CD8-positive, alpha-beta memory T cell (primary cell): ENCODE measurements around the gene TMEM168. TPM values are rescaled to one million over a fixed set of nuclear protein-coding genes. Genes with fewer than 3 reads are reported as not detected.
A peak's percentile ranks its signal among the peaks of the same experiment; 100 is the strongest.
"Not testable (repeated sequence)": the region's sequence is repeated elsewhere in the genome, so short reads cannot be mapped to it uniquely, and the experiment has no call there.

ENCODE experiments used
- CTCF ChIA-PET: fragments of 350-600 bp; sonication (Branson Sonifier 250); formaldehyde crosslinking; loops from one replicate; lab custom pipeline; 2021; ENCODE audit warnings: antibody characterized with exemption; lab: Charles Lee
- POLR2A ChIA-PET: fragments of 350-600 bp; sonication (Branson Sonifier 250); formaldehyde crosslinking; loops from one replicate; lab custom pipeline; 2021; ENCODE audit warnings: antibody characterized with exemption; lab: Charles Lee
- DNase-seq, 5 donors: peaks; one replicate each; pipeline versions ENCODE4 v3.0.0 to v3.0.0-alpha.2; 2020 to 2022; ENCODE audit warnings: mixed read lengths in 1 of 5
- H3K27ac ChIP-seq: one replicate; pipeline ENCODE4 v1.7.0; 2013; ENCODE audit warnings: low read depth, mild to moderate bottlenecking, low read length, moderate library complexity
- H3K27me3 ChIP-seq: 2 replicates; pipeline ENCODE4 v1.7.0; 2013; ENCODE audit warnings: low read length, mild to moderate bottlenecking; ENCODE audit not compliant: insufficient read depth, poor library complexity, severe bottlenecking
- H3K36me3 ChIP-seq: 2 replicates; pipeline ENCODE4 v1.7.0; 2013; ENCODE audit warnings: mild to moderate bottlenecking, low read length, moderate library complexity; ENCODE audit not compliant: insufficient read depth
- H3K4me1 ChIP-seq: 2 replicates; pipeline ENCODE4 v1.7.0; 2013; ENCODE audit warnings: mild to moderate bottlenecking, low read length, moderate library complexity; ENCODE audit not compliant: insufficient read depth
- H3K4me3 ChIP-seq: 2 replicates; pipeline ENCODE4 v1.7.0; 2013; ENCODE audit warnings: mild to moderate bottlenecking, low read length
- H3K9me3 ChIP-seq: 2 replicates; pipeline ENCODE4 v1.7.0; 2013; ENCODE audit warnings: mild to moderate bottlenecking, low read length
- H3K27ac Mint-ChIP-seq, 8 donors: one replicate each; pipeline ENCODE4 v1.8.0; 2020 to 2021; ENCODE audit warnings: mixed read lengths in 8 of 8, mild to moderate bottlenecking in 6 of 8, inconsistent platforms in 3 of 8, moderate library complexity in 3 of 8
- H3K27me3 Mint-ChIP-seq, 2 donors: one replicate each; pipeline ENCODE4 v1.8.0; 2020 to 2021; ENCODE audit warnings: mixed read lengths in 2 of 2, mild to moderate bottlenecking in 1 of 2, moderate library complexity in 1 of 2
- H3K36me3 Mint-ChIP-seq, 3 donors: one replicate each; pipeline ENCODE4 v1.8.0; 2020 to 2021; ENCODE audit warnings: mixed read lengths in 3 of 3, inconsistent platforms in 1 of 3, mild to moderate bottlenecking in 1 of 3
- H3K4me1 Mint-ChIP-seq, 3 donors: one replicate each; pipeline ENCODE4 v1.8.0; 2020 to 2021; ENCODE audit warnings: mixed read lengths in 3 of 3, inconsistent platforms in 1 of 3, mild to moderate bottlenecking in 1 of 3
- H3K4me3 Mint-ChIP-seq, 7 donors: one replicate each; pipeline ENCODE4 v1.8.0; 2020 to 2021; ENCODE audit warnings: mixed read lengths in 7 of 7, mild to moderate bottlenecking in 6 of 7, moderate library complexity in 4 of 7, inconsistent platforms in 2 of 7
- H3K9me3 Mint-ChIP-seq, 5 donors: one replicate each; pipeline ENCODE4 v1.8.0; 2020 to 2022; ENCODE audit warnings: mixed read lengths in 5 of 5, mild to moderate bottlenecking in 3 of 5, moderate library complexity in 2 of 5, inconsistent platforms in 1 of 5
- polyA plus RNA-seq: library from polyadenylated mRNA; unstranded; fragments of 300-500 nt; fragmentation: Illumina TruSeq; gene quantifications from one replicate; pipeline ENCODE4 v1.2.3, GENCODE V29; 2021
- total RNA-seq, 2 experiments: library from RNA; stranded (reverse); gene quantifications; one replicate each; pipeline ENCODE4 v1.2.3, GENCODE V29; 2021

TMEM168 gene
- total and polyA plus RNA-seq, 3 experiments from 2014 or later = 4.7 to 18.2 (median 15.4) TPM

- H3K27ac Mint-ChIP-seq = no peak overlapping the region
- H3K4me1 ChIP-seq = no peaks in the 10 kb centered on the region
- H3K4me1 Mint-ChIP-seq = no peaks in the 10 kb centered on the region
- H3K4me3 ChIP-seq = no peak overlapping the region
- H3K36me3 ChIP-seq = no peaks in the 10 kb centered on the region
- ChIA-PET CTCF (no interaction called here), POLR2A (interaction anchor here (0.6 kb wide), 1 partner anchor 36 kb away, joined by 3 read pairs; no protein-coding TSS in a partner anchor)
- peaks cover 0 to 3% of the 10 kb centered on the region in 2 donors for H3K27me3 Mint-ChIP-seq
- H3K36me3 Mint-ChIP-seq = no peaks in the 10 kb centered on the region
- no peaks in the 10 kb centered on the region for H3K9me3 ChIP-seq
- H3K4me3 Mint-ChIP-seq = no peak overlapping the region
- H3K27me3 ChIP-seq = no peaks in the 10 kb centered on the region
- no peak for DNase-seq
- H3K27ac ChIP-seq = no peak overlapping the region
- H3K9me3 Mint-ChIP-seq = peaks cover 0 to 2% (median 0%) of the 10 kb centered on the region in 5 donors
Observed at GRCh38 chr7:112806156-112806555, 16.0 kb upstream of the TMEM168 start.

- no peaks in the 10 kb centered on the region for H3K4me1 Mint-ChIP-seq
- H3K27ac ChIP-seq = no peak overlapping the region
- no peaks in the 10 kb centered on the region for H3K36me3 ChIP-seq
- H3K27me3 ChIP-seq = no peaks in the 10 kb centered on the region
- ChIA-PET POLR2A (no interaction called here), CTCF (no interaction called here)
- DNase-seq = no peak
- H3K9me3 ChIP-seq = no peaks in the 10 kb centered on the region
- H3K4me3 ChIP-seq = no peak overlapping the region
- H3K27ac Mint-ChIP-seq = no peak overlapping the region
- no peaks in the 10 kb centered on the region for H3K4me1 ChIP-seq
- H3K36me3 Mint-ChIP-seq = no peaks in the 10 kb centered on the region
- no peak overlapping the region for H3K4me3 Mint-ChIP-seq
- H3K9me3 Mint-ChIP-seq = no peaks in the 10 kb centered on the region
- H3K27me3 Mint-ChIP-seq = no peaks in the 10 kb centered on the region
Observed at GRCh38 chr7:112802406-112802805, 12.2 kb upstream of the TMEM168 start.

GRCh38 chr7:112800486-112800885, 10.3 kb upstream of the TMEM168 start:
- no peaks in the 10 kb centered on the region for H3K4me1 Mint-ChIP-seq
- no peaks in the 10 kb centered on the region for H3K36me3 Mint-ChIP-seq
- no peaks in the 10 kb centered on the region for H3K9me3 Mint-ChIP-seq
- H3K27ac ChIP-seq = no peak overlapping the region
- no peak overlapping the region for H3K4me3 ChIP-seq
- no peak for DNase-seq
- ChIA-PET POLR2A (no interaction called here), CTCF (no interaction called here)
- no peaks in the 10 kb centered on the region for H3K27me3 Mint-ChIP-seq
- no peaks in the 10 kb centered on the region for H3K27me3 ChIP-seq
- H3K4me1 ChIP-seq = no peaks in the 10 kb centered on the region
- H3K36me3 ChIP-seq = no peaks in the 10 kb centered on the region
- H3K4me3 Mint-ChIP-seq = no peak overlapping the region
- no peak overlapping the region for H3K27ac Mint-ChIP-seq
- H3K9me3 ChIP-seq = no peaks in the 10 kb centered on the region

- Mint-ChIP-seq H3K4me3 (no peak overlapping the region), H3K4me1 (no peaks in the 10 kb centered on the region), H3K9me3 (no peaks in the 10 kb centered on the region), H3K36me3 (no peaks in the 10 kb centered on the region), H3K27ac (peak overlapping the region in 1 of 8 donors; percentile 7), H3K27me3 (no peaks in the 10 kb centered on the region)
- Histone ChIP-seq H3K27me3 (no peaks in the 10 kb centered on the region), H3K4me3 (no peak overlapping the region), H3K36me3 (no peaks in the 10 kb centered on the region), H3K9me3 (no peaks in the 10 kb centered on the region), H3K27ac (no peak overlapping the region), H3K4me1 (no peaks in the 10 kb centered on the region)
- no peak for DNase-seq
- ChIA-PET CTCF (no interaction called here), POLR2A (no interaction called here)
Observed at GRCh38 chr7:112799448-112800120, 9.4 kb upstream of the TMEM168 start.

GRCh38 chr7:112798274-112799159, 8.3 kb upstream of the TMEM168 start:
- no peaks in the 10 kb centered on the region for H3K4me1 ChIP-seq
- H3K27me3 ChIP-seq = no peaks in the 10 kb centered on the region
- H3K4me1 Mint-ChIP-seq = no peaks in the 10 kb centered on the region
- CTCF ChIA-PET = no interaction called here
- no peaks in the 10 kb centered on the region for H3K9me3 ChIP-seq
- DNase-seq = peak in 1 of 5 donors; percentile 19
- H3K27ac ChIP-seq = no peak overlapping the region
- H3K9me3 Mint-ChIP-seq = no peaks in the 10 kb centered on the region
- no peaks in the 10 kb centered on the region for H3K36me3 ChIP-seq
- peak overlapping the region in 1 of 8 donors; percentile 14 for H3K27ac Mint-ChIP-seq
- no peaks in the 10 kb centered on the region for H3K27me3 Mint-ChIP-seq
- no peak overlapping the region for H3K4me3 Mint-ChIP-seq
- no peaks in the 10 kb centered on the region for H3K36me3 Mint-ChIP-seq
- POLR2A ChIA-PET = interaction anchor here (0.6 to 1.0 kb wide), 2 partner anchors 62 to 140 kb away, joined by 3 to 6 read pairs; no protein-coding TSS in a partner anchor
- H3K4me3 ChIP-seq = no peak overlapping the region

- H3K4me1 ChIP-seq, POLR2A ChIA-PET, H3K4me3 ChIP-seq, H3K27ac ChIP-seq, H3K4me3 Mint-ChIP-seq, H3K36me3 ChIP-seq, H3K4me1 Mint-ChIP-seq, H3K36me3 Mint-ChIP-seq, H3K27me3 Mint-ChIP-seq, H3K9me3 Mint-ChIP-seq, H3K27ac Mint-ChIP-seq, H3K27me3 ChIP-seq, CTCF ChIA-PET, H3K9me3 ChIP-seq, DNase-seq: not testable (repeated sequence)
Observed at GRCh38 chr7:112796552-112796951, 6.4 kb upstream of the TMEM168 start.

GRCh38 chr7:112792441-112792840, 2.2 kb upstream of the TMEM168 start:
- Mint-ChIP-seq H3K4me1 (peaks cover 27 to 32% (median 28%) of the 10 kb centered on the region in 3 donors), H3K27me3 (no peaks in the 10 kb centered on the region), H3K4me3 (peak overlapping the region in 2 of 7 donors; percentile 35 to 79), H3K27ac (peak overlapping the region in 2 of 8 donors; percentile 11 to 94), H3K36me3 (peaks cover 0 to 8% (median 4%) of the 10 kb centered on the region in 3 donors), H3K9me3 (no peaks in the 10 kb centered on the region)
- Histone ChIP-seq H3K27ac (no peak overlapping the region), H3K27me3 (no peaks in the 10 kb centered on the region), H3K9me3 (no peaks in the 10 kb centered on the region), H3K4me1 (peaks cover 22% of the 10 kb centered on the region), H3K36me3 (no peaks in the 10 kb centered on the region), H3K4me3 (no peak overlapping the region)
- ChIA-PET POLR2A (no interaction called here), CTCF (no interaction called here)
- DNase-seq = no peak
